ENCODE data around the gene LRMDA. TPM values are rescaled to one million over a fixed set of nuclear protein-coding genes. Genes with fewer than 3 reads are reported as not detected.
A peak's percentile ranks its signal among the peaks of the same experiment; 100 is the strongest.

Gene LRMDA
- total RNA-seq, 1 experiment from 2014 or later = 8.0 TPM

GRCh38 chr10:75474106-75474505, 42.7 kb downstream of the LRMDA start:
- DNase-seq (ENCODE audit: low read depth) = no peak

GRCh38 chr10:75475460-75476182, 44.2 kb downstream of the LRMDA start:
- peak; percentile 7 for DNase-seq (ENCODE audit: low read depth)

- DNase-seq (ENCODE audit: low read depth) = no peak
These were observed 45.1 kb downstream of the LRMDA start for GRCh38 chr10:75476569-75476968.

- DNase-seq (ENCODE audit: low read depth) = no peak
These were observed 45.6 kb downstream of the LRMDA start for GRCh38 chr10:75476985-75477384.

- DNase-seq (ENCODE audit: low read depth) = no peak
These were observed 46.3 kb downstream of the LRMDA start for GRCh38 chr10:75477680-75478079.

- no peak for DNase-seq (ENCODE audit: low read depth)
These were observed 49.0 kb downstream of the LRMDA start for GRCh38 chr10:75480374-75480773.

GRCh38 chr10:75483188-75483587, 51.8 kb downstream of the LRMDA start:
- no peak for DNase-seq (ENCODE audit: low read depth)

- DNase-seq (ENCODE audit: low read depth) = no peak
These were observed 53.3 kb downstream of the LRMDA start for GRCh38 chr10:75484717-75485116.

- DNase-seq (ENCODE audit: low read depth) = no peak
These were observed 55.2 kb downstream of the LRMDA start for GRCh38 chr10:75486591-75486990.

- no peak for DNase-seq (ENCODE audit: low read depth)
These were observed 55.8 kb downstream of the LRMDA start for GRCh38 chr10:75487087-75487754.

- no peak for DNase-seq (ENCODE audit: low read depth)
These were observed 56.3 kb downstream of the LRMDA start for GRCh38 chr10:75487755-75488125.

- no peak for DNase-seq (ENCODE audit: low read depth)
These were observed 60.9 kb downstream of the LRMDA start for GRCh38 chr10:75492173-75492925.

- no peak for DNase-seq (ENCODE audit: low read depth)
These were observed 62.0 kb downstream of the LRMDA start for GRCh38 chr10:75493464-75493863.

- no peak for DNase-seq (ENCODE audit: low read depth)
These were observed 64.2 kb downstream of the LRMDA start for GRCh38 chr10:75495434-75496190.

GRCh38 chr10:75496191-75496567, 64.8 kb downstream of the LRMDA start:
- no peak for DNase-seq (ENCODE audit: low read depth)

- DNase-seq (ENCODE audit: low read depth) = peak; percentile 80
These were observed 66.8 kb downstream of the LRMDA start for GRCh38 chr10:75497997-75498883.

- DNase-seq (ENCODE audit: low read depth) = no peak
These were observed 67.5 kb downstream of the LRMDA start for GRCh38 chr10:75498884-75499350.

- DNase-seq (ENCODE audit: low read depth) = no peak
These were observed 68.2 kb downstream of the LRMDA start for GRCh38 chr10:75499556-75500160.

GRCh38 chr10:75502389-75502788, 71.0 kb downstream of the LRMDA start:
- DNase-seq (ENCODE audit: low read depth) = peak; percentile 11

- no peak for DNase-seq (ENCODE audit: low read depth)
These were observed 71.4 kb downstream of the LRMDA start for GRCh38 chr10:75502838-75503237.

Measured in M059J (cell line).